MCF 10A (cell line): ENCODE results near the gene INSIG1. TPM values are rescaled to one million over a fixed set of nuclear protein-coding genes. Genes with fewer than 3 reads are reported as not detected.

Experiments
- BruUV-seq: library from RNA; stranded (reverse); fragments of 400-500 nt; replicated peaks from 2 replicates; lab custom pipeline; 2021; lab: Mats Ljungman, UMichigan
- CTCF ChIA-PET: fragments of 300-600 bp; sonication (Branson Sonifier 250); formaldehyde crosslinking; extraction: SDS; loops from one replicate; lab custom pipeline; 2021; ENCODE audit warnings: antibody characterized with exemption, inconsistent platforms; lab: Yijun Ruan, JAX
- POLR2A ChIA-PET: fragments of 300-600, 350-650 bp; sonication (Branson Sonifier 250); formaldehyde crosslinking; extraction: SDS; loops from one replicate; lab custom pipeline; 2020; ENCODE audit warnings: antibody characterized with exemption, inconsistent platforms; lab: Yijun Ruan, JAX
- DNase-seq: peaks from one replicate; pipeline ENCODE4 v3.0.0-alpha.2; 2018; ENCODE audit not compliant: unreplicated experiment
- H3K27ac Mint-ChIP-seq: one replicate; pipeline ENCODE4 v1.8.0; 2022; ENCODE audit warnings: mild to moderate bottlenecking, low read depth, mixed read lengths; ENCODE audit not compliant: unreplicated experiment
- H3K27me3 Mint-ChIP-seq: one replicate; pipeline ENCODE4 v1.8.0; 2022; ENCODE audit warnings: mixed read lengths; ENCODE audit not compliant: insufficient read depth, unreplicated experiment
- H3K36me3 Mint-ChIP-seq: one replicate; pipeline ENCODE4 v1.8.0; 2022; ENCODE audit warnings: mild to moderate bottlenecking, moderate library complexity, mixed read lengths; ENCODE audit not compliant: insufficient read depth, unreplicated experiment
- H3K4me1 Mint-ChIP-seq: one replicate; pipeline ENCODE4 v1.8.0; 2022; ENCODE audit warnings: mixed read lengths; ENCODE audit not compliant: insufficient read depth, unreplicated experiment
- H3K4me3 Mint-ChIP-seq: one replicate; pipeline ENCODE4 v1.8.0; 2022; ENCODE audit warnings: mild to moderate bottlenecking, moderate library complexity, mixed read lengths; ENCODE audit not compliant: unreplicated experiment
- H3K9me3 Mint-ChIP-seq: one replicate; pipeline ENCODE4 v1.8.0; 2022; ENCODE audit warnings: mixed read lengths; ENCODE audit not compliant: unreplicated experiment
- CTCF ChIP-seq: fragments of 200-600 bp; IDR thresholded peaks from one replicate; pipeline ENCODE4 v1.8.0; 2022; ENCODE audit warnings: antibody characterized with exemption, mild to moderate bottlenecking; ENCODE audit not compliant: unreplicated experiment
- intact Hi-C: fragments of 100-400 bp; cut with micrococcal nuclease; formaldehyde crosslinking; loops from 2 replicates; pipeline ENCODE4 v1.14.1; 2022
- total RNA-seq: library from RNA; stranded (reverse); gene quantifications from 2 replicates; pipeline ENCODE4 v1.2.3, GENCODE V29; 2022

The INSIG1 gene
- total RNA-seq, 1 experiment from 2014 or later, result 11.2 TPM

DNA sequence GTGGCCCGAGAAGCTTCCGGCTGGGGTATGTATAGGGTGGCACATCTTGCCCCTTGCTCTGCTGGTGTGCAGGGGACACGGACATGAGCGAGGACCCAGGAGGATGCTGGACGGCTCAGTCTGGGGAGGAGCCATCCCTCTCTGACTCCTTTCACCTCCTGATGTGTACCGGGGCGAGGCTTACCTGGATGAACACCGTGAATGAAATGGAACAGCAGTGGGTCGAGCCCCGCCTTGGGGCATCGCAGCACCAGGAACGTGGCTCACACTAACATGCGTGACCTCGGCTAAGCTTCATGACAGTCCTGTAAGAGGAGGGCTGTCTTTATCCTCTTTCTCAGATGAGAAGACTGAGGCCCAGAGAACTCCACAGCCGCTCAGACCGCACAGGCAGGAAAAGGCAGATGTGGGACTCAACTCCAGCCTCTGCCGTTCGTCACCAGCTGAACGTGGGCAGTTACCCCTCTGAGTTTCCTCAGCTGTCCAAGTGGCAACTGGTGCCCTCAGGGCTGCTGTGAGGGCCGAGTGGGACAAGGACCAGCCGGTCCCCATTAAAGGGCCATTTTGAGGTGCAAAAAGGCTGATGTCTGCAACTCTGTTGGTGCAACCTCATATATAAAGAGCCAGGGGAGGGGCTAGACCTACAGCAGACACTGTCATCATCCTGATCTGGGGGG is 54.5 kb downstream of the INSIG1 start:
- BruUV-seq, result no TSS peak
- H3K27me3 Mint-ChIP-seq, result no peaks in the 10 kb centered on the region
- peaks cover 7% of the 10 kb centered on the region for H3K9me3 Mint-ChIP-seq
- peaks cover 3% of the 10 kb centered on the region for H3K4me1 Mint-ChIP-seq
- no peak overlapping the region for H3K27ac Mint-ChIP-seq
- H3K36me3 Mint-ChIP-seq, result no peaks in the 10 kb centered on the region
- H3K4me3 Mint-ChIP-seq, result no peak overlapping the region
- DNase-seq, result no peak
- ChIA-PET POLR2A (interaction anchor here (0.6 kb wide), 1 partner anchor 55 kb away, joined by 3 read pairs; the partner anchor contains the start of gene INSIG1), CTCF (interaction anchor here (0.6 to 1.6 kb wide), 5 partner anchors 8 to 185 kb away, joined by 3 to 7 read pairs (median 4); no protein-coding TSS in a partner anchor)
- no peak for TF ChIP-seq CTCF
- intact Hi-C loops, result no loop called here

GRCh38 chr7:155352753-155353115 is 55.1 kb downstream of the INSIG1 start:
- ChIA-PET POLR2A (interaction anchor here (0.6 kb wide), 1 partner anchor 55 kb away, joined by 3 read pairs; the partner anchor contains the start of gene INSIG1), CTCF (interaction anchor here (0.7 to 1.1 kb wide), 3 partner anchors 8 to 353 kb away, joined by 3 to 4 read pairs (median 4); no protein-coding TSS in a partner anchor)
- Mint-ChIP-seq H3K4me3 (no peak overlapping the region), H3K4me1 (peaks cover 5% of the 10 kb centered on the region), H3K36me3 (no peaks in the 10 kb centered on the region), H3K27me3 (no peaks in the 10 kb centered on the region), H3K27ac (no peak overlapping the region), H3K9me3 (peaks cover 7% of the 10 kb centered on the region)
- no TSS peak for BruUV-seq
- DNase-seq, result no peak
- TF ChIP-seq CTCF, result no peak
- intact Hi-C loops, result no loop called here

- Mint-ChIP-seq H3K27ac (no peak overlapping the region), H3K27me3 (no peaks in the 10 kb centered on the region), H3K4me3 (no peak overlapping the region), H3K9me3 (peaks cover 7% of the 10 kb centered on the region), H3K4me1 (peaks cover 5% of the 10 kb centered on the region), H3K36me3 (no peaks in the 10 kb centered on the region)
- intact Hi-C loops, result no loop called here
- no peak for DNase-seq
- ChIA-PET POLR2A (interaction anchor here (0.6 kb wide), 1 partner anchor 56 kb away, joined by 3 read pairs; the partner anchor contains the start of gene INSIG1), CTCF (interaction anchor here (0.7 kb wide), 1 partner anchor 353 kb away, joined by 4 read pairs; no protein-coding TSS in a partner anchor)
- no peak for TF ChIP-seq CTCF
- no TSS peak for BruUV-seq
Measured at GRCh38 chr7:155353256-155353897, 55.7 kb downstream of the INSIG1 start.

DNA sequence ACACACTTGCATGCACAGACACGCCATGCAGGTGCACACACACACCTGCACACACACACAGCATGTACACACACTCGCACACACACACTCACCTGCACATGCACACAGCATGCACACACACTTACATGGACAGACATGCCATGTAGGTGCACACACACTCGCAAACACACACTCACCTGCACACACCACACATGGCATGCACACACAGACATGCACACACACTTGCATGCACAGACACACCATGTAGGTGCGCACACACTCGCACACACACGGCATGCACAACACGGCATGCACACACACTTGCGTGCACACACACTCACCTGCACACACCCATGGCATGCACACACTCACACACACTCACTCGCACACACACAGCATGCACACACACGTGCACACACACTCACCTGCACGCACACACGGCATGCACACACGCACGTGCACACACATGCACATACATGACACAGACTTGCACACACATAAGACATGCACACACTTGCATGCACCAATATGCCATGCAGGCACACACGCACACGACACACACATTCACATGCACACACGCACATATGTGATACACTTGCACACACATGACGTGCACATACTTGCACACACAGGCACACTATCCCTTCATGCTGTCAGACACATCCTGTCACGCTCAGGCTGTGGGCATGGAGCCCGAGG is 56.8 kb downstream of the INSIG1 start:
- peaks cover 7% of the 10 kb centered on the region for H3K9me3 Mint-ChIP-seq
- no peak for TF ChIP-seq CTCF
- H3K4me1 Mint-ChIP-seq, result peaks cover 5% of the 10 kb centered on the region
- ChIA-PET POLR2A (no interaction called here), CTCF (interaction anchor here (1.7 kb wide), 1 partner anchor 10 kb away, joined by 10 read pairs; no protein-coding TSS in a partner anchor)
- no peaks in the 10 kb centered on the region for H3K36me3 Mint-ChIP-seq
- no peak overlapping the region for H3K27ac Mint-ChIP-seq
- intact Hi-C loops, result no loop called here
- DNase-seq, result no peak
- peaks cover 3% of the 10 kb centered on the region for H3K27me3 Mint-ChIP-seq
- BruUV-seq, result no TSS peak
- no peak overlapping the region for H3K4me3 Mint-ChIP-seq
